Karpas-422 (cell line): Measurements from ENCODE around the gene LRRC26. TPM values are rescaled to one million over a fixed set of nuclear protein-coding genes. Genes with fewer than 3 reads are reported as not detected.

Experiments used
- DNase-seq: peaks from one replicate; pipeline ENCODE4 v3.0.0-alpha.2; 2015
- H2AFZ ChIP-seq: fragments of 200-600 bp; sonication (generic); 2 replicates; pipeline ENCODE4 v1.6.1; 2014; ENCODE audit warnings: antibody characterized with exemption, low read length, mixed read lengths
- H3K27ac ChIP-seq: fragments of 200-600 bp; sonication (generic); 2 replicates; pipeline ENCODE4 v1.5.1; 2014; ENCODE audit warnings: mild to moderate bottlenecking, low read length, moderate library complexity
- H3K27me3 ChIP-seq: fragments of 200-600 bp; sonication (generic); 2 replicates; pipeline ENCODE4 v1.6.1; 2014; ENCODE audit warnings: low read length, mixed read lengths
- H3K36me3 ChIP-seq: fragments of 200-600 bp; sonication (generic); 2 replicates; pipeline ENCODE4 v1.6.1; 2014; ENCODE audit warnings: low read length, mixed read lengths; ENCODE audit not compliant: insufficient read depth
- H3K4me1 ChIP-seq: fragments of 200-600 bp; sonication (generic); 2 replicates; pipeline ENCODE4 v1.6.1; 2014; ENCODE audit warnings: mild to moderate bottlenecking, low read length, mixed read lengths
- H3K4me2 ChIP-seq: fragments of 200-600 bp; sonication (generic); 2 replicates; pipeline ENCODE4 v1.6.1; 2014; ENCODE audit warnings: low read length, low read depth, mild to moderate bottlenecking; ENCODE audit not compliant: poor library complexity, severe bottlenecking
- H3K4me3 ChIP-seq: fragments of 200-600 bp; sonication (generic); 2 replicates; pipeline ENCODE4 v1.5.1; 2014; ENCODE audit warnings: mild to moderate bottlenecking, antibody characterized with exemption, low read length, mixed read lengths
- H3K79me2 ChIP-seq: fragments of 200-600 bp; sonication (generic); 2 replicates; pipeline ENCODE4 v1.6.1; 2014; ENCODE audit warnings: mild to moderate bottlenecking, low read length, mixed read lengths
- H3K9ac ChIP-seq: fragments of 200-600 bp; sonication (generic); 2 replicates; pipeline ENCODE4 v1.6.0; 2014; ENCODE audit warnings: low read length
- H3K9me2 ChIP-seq: fragments of 200-600 bp; sonication (generic), shearing (Covaris generic); replicated peaks from 2 replicates; pipeline ENCODE4 v1.6.0; 2014; ENCODE audit warnings: mild to moderate bottlenecking, low read length, moderate library complexity; ENCODE audit not compliant: insufficient read depth
- H3K9me3 ChIP-seq: fragments of 300-700, 200-600 bp; sonication (generic); 2 replicates; pipeline ENCODE4 v1.6.1; 2014; ENCODE audit warnings: low read length, mixed read lengths
- H4K20me1 ChIP-seq: fragments of 200-600 bp; sonication (generic); 2 replicates; pipeline ENCODE4 v1.6.1; 2014; ENCODE audit warnings: mild to moderate bottlenecking, antibody characterized with exemption, low read length, low read depth; ENCODE audit not compliant: insufficient read depth
- total RNA-seq: library from RNA; depleted of rRNA; stranded (reverse); fragments of >200 nt; shearing (Covaris generic); gene quantifications from 2 replicates; pipeline ENCODE4 v1.2.3, GENCODE V29; 2014; ENCODE audit warnings: low replicate concordance

The LRRC26 gene
- total RNA-seq, 1 experiment from 2014 or later: not detected

DNA sequence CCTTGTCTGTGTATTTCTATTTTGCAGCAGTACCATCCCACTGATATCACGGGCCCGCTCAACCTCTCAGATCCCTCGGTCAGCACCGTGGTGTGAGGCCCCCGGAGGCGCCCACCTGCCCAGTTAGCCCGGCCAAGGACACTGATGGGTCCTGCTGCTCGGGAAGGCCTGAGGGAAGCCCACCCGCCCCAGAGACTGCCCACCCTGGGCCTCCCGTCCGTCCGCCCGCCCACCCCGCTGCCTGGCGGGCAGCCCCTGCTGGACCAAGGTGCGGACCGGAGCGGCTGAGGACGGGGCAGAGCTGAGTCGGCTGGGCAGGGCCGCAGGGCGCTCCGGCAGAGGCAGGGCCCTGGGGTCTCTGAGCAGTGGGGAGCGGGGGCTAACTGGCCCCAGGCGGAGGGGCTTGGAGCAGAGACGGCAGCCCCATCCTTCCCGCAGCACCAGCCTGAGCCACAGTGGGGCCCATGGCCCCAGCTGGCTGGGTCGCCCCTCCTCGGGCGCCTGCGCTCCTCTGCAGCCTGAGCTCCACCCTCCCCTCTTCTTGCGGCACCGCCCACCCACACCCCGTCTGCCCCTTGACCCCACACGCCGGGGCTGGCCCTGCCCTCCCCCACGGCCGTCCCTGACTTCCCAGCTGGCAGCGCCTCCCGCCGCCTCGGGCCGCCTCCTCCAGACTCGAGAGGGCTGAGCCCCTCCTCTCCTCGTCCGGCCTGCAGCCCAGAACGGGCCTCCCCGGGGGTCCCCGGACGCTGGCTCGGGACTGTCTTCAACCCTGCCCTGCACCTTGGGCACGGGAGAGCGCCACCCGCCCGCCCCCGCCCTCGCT lies 1.9 kb downstream of the LRRC26 start:
- no peak overlapping the region for H3K4me2 ChIP-seq
- H3K27ac ChIP-seq: no peak overlapping the region
- peaks cover 29% of the 10 kb centered on the region for H3K4me1 ChIP-seq
- no peaks in the 10 kb centered on the region for H3K9me3 ChIP-seq
- H2AFZ ChIP-seq: no peak overlapping the region
- H3K27me3 ChIP-seq: no peaks in the 10 kb centered on the region
- H3K9me2 ChIP-seq: no peaks in the 10 kb centered on the region
- H3K36me3 ChIP-seq: no peaks in the 10 kb centered on the region
- peaks cover 10% of the 10 kb centered on the region; the same call in 1 of the 2 replicates for H4K20me1 ChIP-seq
- no peak overlapping the region for H3K4me3 ChIP-seq
- DNase-seq: no peak
- H3K9ac ChIP-seq: no peak overlapping the region
- H3K79me2 ChIP-seq: no peaks in the 10 kb centered on the region

DNA sequence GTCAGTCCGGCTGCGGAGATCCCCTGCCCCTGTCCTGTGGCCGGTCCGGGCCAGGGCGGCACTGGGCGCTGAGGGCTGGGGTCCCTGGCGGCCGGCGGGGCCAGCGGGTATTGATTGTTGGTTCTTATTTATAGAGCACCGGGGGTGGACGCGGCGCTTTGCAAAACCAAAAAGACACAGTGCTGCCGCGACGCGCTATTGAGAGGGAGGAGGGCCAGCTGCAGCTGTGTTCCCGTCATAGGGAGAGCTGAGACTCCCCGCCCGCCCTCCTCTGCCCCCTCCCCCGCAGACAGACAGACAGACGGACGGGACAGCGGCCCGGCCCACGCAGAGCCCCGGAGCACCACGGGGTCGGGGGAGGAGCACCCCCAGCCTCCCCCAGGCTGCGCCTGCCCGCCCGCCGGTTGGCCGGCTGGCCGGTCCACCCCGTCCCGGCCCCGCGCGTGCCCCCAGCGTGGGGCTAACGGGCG lies 2.5 kb downstream of the LRRC26 start:
- Histone ChIP-seq H3K9me3 (no peaks in the 10 kb centered on the region), H3K4me1 (peaks cover 29% of the 10 kb centered on the region), H3K27me3 (no peaks in the 10 kb centered on the region), H3K9me2 (no peaks in the 10 kb centered on the region), H3K36me3 (no peaks in the 10 kb centered on the region), H2AFZ (no peak overlapping the region), H4K20me1 (peaks cover 10% of the 10 kb centered on the region; the same call in 1 of the 2 replicates), H3K27ac (no peak overlapping the region), H3K4me3 (no peak overlapping the region), H3K9ac (no peak overlapping the region), H3K4me2 (no peak overlapping the region), H3K79me2 (no peaks in the 10 kb centered on the region)
- no peak for DNase-seq

DNA sequence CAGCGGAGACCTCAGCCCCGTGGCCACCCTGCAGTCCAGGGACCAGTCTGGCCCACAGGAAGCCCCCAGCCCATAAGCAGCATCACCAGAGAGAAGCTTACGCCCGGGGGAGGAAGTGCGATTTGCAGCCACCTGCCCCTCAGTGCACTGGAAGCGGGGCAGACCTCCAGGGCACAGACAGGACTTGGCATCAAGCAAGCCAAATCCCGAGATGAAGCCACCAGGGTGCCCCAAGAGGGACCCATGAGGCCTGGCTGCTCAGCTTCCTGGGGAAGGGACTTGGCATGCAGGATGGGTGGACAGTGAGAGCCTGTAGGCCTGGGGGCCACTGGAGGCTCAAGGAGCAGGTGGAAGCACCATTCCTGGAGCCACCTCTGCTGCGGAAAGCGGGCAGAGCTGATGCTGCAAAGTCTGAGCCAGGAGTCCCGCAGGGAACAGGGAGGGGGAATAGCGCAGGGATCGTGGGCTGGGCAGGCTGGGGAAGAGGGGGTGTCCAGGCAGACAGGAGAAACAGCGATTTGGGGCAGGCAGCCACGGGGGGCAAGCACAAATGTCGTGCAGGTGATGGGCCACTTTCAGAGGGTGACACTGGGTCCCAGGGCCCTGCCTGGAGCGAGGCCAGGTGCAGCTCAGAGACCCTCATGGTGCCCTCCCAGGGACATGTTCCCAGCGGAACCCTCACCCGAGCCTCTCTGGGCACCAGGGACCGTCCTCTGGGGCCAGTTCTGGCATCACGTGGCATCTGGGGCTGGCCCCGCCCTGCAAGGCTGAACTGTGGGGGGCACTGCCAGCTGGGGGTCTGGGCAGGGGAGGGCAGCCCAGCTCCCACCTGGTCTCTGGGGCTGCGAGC lies 3.2 kb downstream of the LRRC26 start:
- H4K20me1 ChIP-seq: peaks cover 9% of the 10 kb centered on the region; the same call in 1 of the 2 replicates
- no peaks in the 10 kb centered on the region for H3K27me3 ChIP-seq

DNA sequence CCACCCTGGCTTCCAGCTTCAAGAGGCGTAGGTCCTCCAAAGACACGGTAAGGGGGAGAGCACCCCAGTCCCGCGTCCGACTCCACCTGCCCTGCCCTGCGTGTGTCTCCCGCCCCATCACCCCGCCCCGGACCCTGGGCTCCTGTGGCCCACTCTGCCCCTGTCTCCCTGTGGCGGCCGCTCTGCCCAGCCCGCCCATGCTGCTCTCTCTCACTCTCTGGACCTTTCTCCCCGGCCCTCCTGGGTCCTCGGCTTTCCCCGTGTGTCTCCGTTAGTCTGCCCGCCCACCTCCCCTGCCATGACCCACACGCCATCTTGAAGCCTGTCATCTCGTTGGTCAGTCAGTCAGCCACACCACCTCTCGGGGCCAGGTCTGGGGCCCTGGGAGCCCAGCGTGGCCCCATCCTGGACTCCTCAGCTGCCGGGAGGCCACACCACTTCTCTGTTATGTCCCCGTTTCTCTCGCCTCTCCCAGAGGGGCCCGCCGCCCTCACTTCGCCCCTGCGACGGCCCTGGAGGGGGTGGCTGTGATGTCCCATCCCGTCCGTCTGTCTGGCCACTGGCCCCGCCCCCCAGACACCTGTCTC lies 4.5 kb downstream of the LRRC26 start:
- H3K27me3 ChIP-seq: no peaks in the 10 kb centered on the region
- peaks cover 4% of the 10 kb centered on the region; the same call in 1 of the 2 replicates for H4K20me1 ChIP-seq
- no peaks in the 10 kb centered on the region for H3K9me3 ChIP-seq
- H3K9me2 ChIP-seq: no peaks in the 10 kb centered on the region
- H3K27ac ChIP-seq: no peak overlapping the region
- no peaks in the 10 kb centered on the region for H3K79me2 ChIP-seq
- DNase-seq: no peak
- H3K4me3 ChIP-seq: no peak overlapping the region
- no peak overlapping the region for H3K9ac ChIP-seq
- no peak overlapping the region for H2AFZ ChIP-seq
- H3K4me2 ChIP-seq: no peak overlapping the region
- no peaks in the 10 kb centered on the region for H3K36me3 ChIP-seq
- H3K4me1 ChIP-seq: peaks cover 18% of the 10 kb centered on the region

More for the DNA sequence above, 3.2 kb downstream of the LRRC26 start:
- no peaks in the 10 kb centered on the region for H3K79me2 ChIP-seq
- H3K4me1 ChIP-seq: peaks cover 29% of the 10 kb centered on the region
- no peak overlapping the region for H3K4me3 ChIP-seq
- H3K9me2 ChIP-seq: no peaks in the 10 kb centered on the region
- no peak overlapping the region for H3K4me2 ChIP-seq
- H2AFZ ChIP-seq: no peak overlapping the region
- H3K9me3 ChIP-seq: no peaks in the 10 kb centered on the region
- no peaks in the 10 kb centered on the region for H3K36me3 ChIP-seq
- H3K9ac ChIP-seq: no peak overlapping the region
- no peak for DNase-seq
- no peak overlapping the region for H3K27ac ChIP-seq

DNA sequence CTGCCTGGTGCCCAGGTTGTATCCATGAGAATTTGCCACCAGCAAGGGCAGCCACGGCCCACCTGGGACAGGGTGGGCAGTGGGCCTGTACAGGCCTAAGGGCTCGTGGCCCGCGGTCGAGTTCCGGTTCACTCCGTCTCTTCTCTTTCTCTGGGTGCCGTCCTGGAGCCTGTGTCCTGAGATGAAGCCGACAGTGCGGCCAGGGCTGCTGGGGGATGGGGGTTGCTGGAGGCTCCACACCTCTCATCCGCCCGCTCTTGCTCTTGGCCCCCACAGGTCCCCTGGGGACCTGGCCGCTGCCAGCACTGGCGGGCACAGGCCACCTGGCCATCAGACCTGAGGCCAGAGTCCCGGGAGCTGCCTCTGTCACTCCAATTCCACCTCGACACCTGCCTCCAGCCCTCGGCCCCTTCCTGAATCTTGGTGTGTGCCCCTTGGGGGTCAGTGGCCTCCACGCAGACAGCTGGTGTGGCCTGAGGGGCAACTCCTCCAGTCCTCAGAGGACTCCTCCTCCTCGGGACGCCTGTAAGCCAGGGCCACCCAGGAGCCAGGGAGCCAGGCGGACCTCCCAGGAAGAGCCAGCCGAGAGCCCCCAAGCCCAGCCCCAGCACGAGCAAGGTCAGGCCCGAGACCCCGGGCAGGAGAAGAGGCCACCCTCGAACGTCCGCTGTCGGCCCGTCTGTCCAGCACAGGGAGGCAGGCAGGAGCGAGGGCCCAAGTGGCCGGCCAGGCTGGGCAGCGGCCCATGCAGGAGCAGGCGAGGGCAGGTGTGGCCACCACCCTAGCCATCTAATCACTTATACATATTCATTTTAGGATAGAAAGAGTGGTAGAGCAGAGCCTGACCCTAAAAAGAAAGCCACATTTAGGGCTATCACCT lies 5.2 kb downstream of the LRRC26 start:
- peaks cover 11% of the 10 kb centered on the region for H3K4me1 ChIP-seq
- no peak overlapping the region for H3K4me3 ChIP-seq
- no peak overlapping the region for H3K27ac ChIP-seq
- H3K9me3 ChIP-seq: no peaks in the 10 kb centered on the region
- no peaks in the 10 kb centered on the region for H4K20me1 ChIP-seq
- no peak overlapping the region for H2AFZ ChIP-seq
- no peaks in the 10 kb centered on the region for H3K27me3 ChIP-seq
- H3K36me3 ChIP-seq: no peaks in the 10 kb centered on the region
- no peaks in the 10 kb centered on the region for H3K79me2 ChIP-seq
- no peak overlapping the region for H3K4me2 ChIP-seq
- H3K9me2 ChIP-seq: no peaks in the 10 kb centered on the region
- no peak for DNase-seq
- no peak overlapping the region for H3K9ac ChIP-seq

DNA sequence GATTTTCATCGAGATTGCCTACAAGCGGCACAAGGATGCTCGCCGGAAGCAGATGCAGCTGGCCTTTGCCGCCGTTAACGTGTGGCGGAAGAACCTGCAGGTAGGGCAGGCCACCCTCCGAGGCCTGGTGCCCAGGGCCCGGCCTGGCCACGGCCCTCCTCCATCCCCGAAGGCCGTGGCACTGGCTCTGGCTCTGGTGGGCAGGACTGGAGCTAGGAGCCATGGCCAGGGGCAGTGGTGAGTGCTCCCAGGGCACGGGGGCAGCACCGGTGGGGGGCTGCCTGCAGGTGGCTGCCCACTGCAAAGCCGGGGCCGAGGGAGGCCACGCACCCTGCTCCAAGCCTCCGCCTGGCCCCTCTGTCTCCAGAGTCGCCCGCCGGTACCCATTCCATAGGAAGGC lies 6.0 kb downstream of the LRRC26 start:
- Histone ChIP-seq H3K4me3 (no peak overlapping the region), H3K4me2 (no peak overlapping the region), H3K36me3 (no peaks in the 10 kb centered on the region), H3K9ac (no peak overlapping the region), H3K27ac (no peak overlapping the region), H2AFZ (no peak overlapping the region), H3K9me2 (no peaks in the 10 kb centered on the region), H3K9me3 (no peaks in the 10 kb centered on the region), H3K4me1 (peaks cover 3% of the 10 kb centered on the region; the same call in 1 of the 2 replicates), H3K27me3 (no peaks in the 10 kb centered on the region), H3K79me2 (no peaks in the 10 kb centered on the region), H4K20me1 (0 out of 2 replicates have a peak, but pooled peaks cover 2% of the 10 kb centered on the region)
- DNase-seq: no peak

DNA sequence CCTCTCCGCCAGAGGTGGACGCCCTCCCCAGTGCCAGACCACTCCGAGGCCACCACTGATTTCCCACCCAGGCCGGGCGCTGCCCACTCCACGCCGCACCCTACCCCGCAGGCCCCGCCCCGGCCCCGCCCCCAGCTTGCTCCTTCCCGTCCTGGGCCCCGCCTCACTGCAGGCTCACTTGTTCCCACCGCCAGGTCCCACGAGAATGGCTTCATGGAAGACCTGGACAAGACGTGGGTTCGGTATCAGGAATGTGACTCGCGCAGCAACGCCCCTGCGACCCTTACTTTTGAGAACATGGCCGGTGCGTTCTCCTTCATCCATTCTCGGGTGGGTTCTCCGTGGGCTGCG lies 6.5 kb downstream of the LRRC26 start:
- H3K9ac ChIP-seq: no peak overlapping the region
- H3K36me3 ChIP-seq: no peaks in the 10 kb centered on the region
- no peak overlapping the region for H3K27ac ChIP-seq
- no peaks in the 10 kb centered on the region for H3K4me1 ChIP-seq
- no peak overlapping the region for H3K4me2 ChIP-seq
- H3K79me2 ChIP-seq: no peaks in the 10 kb centered on the region
- no peak overlapping the region for H3K4me3 ChIP-seq
- no peaks in the 10 kb centered on the region for H3K9me3 ChIP-seq
- no peak for DNase-seq
- H4K20me1 ChIP-seq: 0 out of 2 replicates have a peak, but pooled peaks cover 2% of the 10 kb centered on the region
- no peaks in the 10 kb centered on the region for H3K9me2 ChIP-seq
- H2AFZ ChIP-seq: no peak overlapping the region
- H3K27me3 ChIP-seq: no peaks in the 10 kb centered on the region
